Mammary epithelial cell (primary cell): ENCODE data around the gene GGT6.

Experiments
- CTCF ChIP-seq, 2 donors: IDR thresholded peaks in 1 of 2; conservative IDR thresholded peaks in 1 of 2; 2 replicates each; pipeline ENCODE4 v1.5.1; 2011 to 2012; ENCODE audit warnings: inconsistent platforms in 2 of 2, low read length in 2 of 2, mild to moderate bottlenecking in 2 of 2, control low read depth in 1 of 2, low read depth in 1 of 2; ENCODE audit not compliant: insufficient read depth in 1 of 2; ENCODE audit errors: extremely low read depth in 1 of 2
- EZH2 ChIP-seq: IDR thresholded peaks from 2 replicates; pipeline ENCODE4 v1.6.1; 2012; ENCODE audit warnings: low read length, inconsistent platforms, borderline replicate concordance

GRCh38 chr17:4523946-4524345 is 36.4 kb downstream of the GGT6 start:
- TF ChIP-seq CTCF (conservative IDR thresholded peaks at IDR 0.05 in 1 of 2, IDR thresholded peaks at IDR 0.05 in 1 of 2; ENCODE audit: extremely low read depth in 1 of 2, insufficient read depth in 1 of 2, low read depth in 1 of 2, low read length in 2 of 2): no peak
- TF ChIP-seq EZH2: no peak
